ENCODE results near the gene MRRF.

DNA sequence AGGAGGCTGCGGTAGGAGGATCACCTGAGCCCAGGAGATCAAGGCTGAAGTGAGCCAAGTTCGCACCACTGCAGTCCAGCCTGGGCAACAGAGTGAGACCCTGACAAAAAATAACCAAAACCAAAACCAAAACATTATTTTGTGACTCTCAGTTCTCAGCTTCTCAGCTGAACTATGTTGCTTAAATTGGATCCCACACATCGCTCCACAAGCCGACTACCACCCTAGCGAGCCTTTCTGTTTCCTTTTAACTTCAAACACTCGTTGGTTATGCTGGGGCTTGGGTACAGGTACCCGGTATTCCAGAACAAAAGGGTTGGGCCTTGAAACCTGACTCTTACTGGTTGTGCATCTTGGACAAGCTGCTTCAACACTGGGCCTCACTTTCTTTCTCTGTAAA, 102.4 kb downstream of the MRRF start:
- TF ChIP-seq CTCF (IDR thresholded peaks at IDR 0.05), result no peak
- no peak for TF ChIP-seq POLR2AphosphoS5 (IDR thresholded peaks at IDR 0.05)

Measured in prostate gland (tissue), 2 donors.